Adrenal gland (tissue), 12 donors: ENCODE measurements around the gene SYT5. TPM values are rescaled to one million over a fixed set of nuclear protein-coding genes. Genes with fewer than 3 reads are reported as not detected.
"Not testable (repeated sequence)": the region's sequence is repeated elsewhere in the genome, so short reads cannot be mapped to it uniquely, and the experiment has no call there.

Source experiments
- DNase-seq, 7 donors: peaks; one replicate each; pipeline ENCODE4 v3.0.0-alpha.2; 2019 to 2020
- H3K27ac ChIP-seq, 5 donors: fragments of 200-600 bp; sonication (generic) in 4 of 5; 1 replicate in 3 of 5; 2 replicates in 2 of 5; pipeline versions ENCODE4 v1.5.1 to v1.8.0; 2016 to 2020; ENCODE audit warnings: mild to moderate bottlenecking in 1 of 5
- H3K27me3 ChIP-seq: fragments of 200-600 bp; 2 replicates; pipeline ENCODE4 v1.8.0; 2021
- H3K36me3 ChIP-seq, 2 donors: fragments of 200-600 bp; replicated peaks in 1 of 2; 1 replicate in 1 of 2; 2 replicates in 1 of 2; pipeline versions ENCODE4 v1.5.1 to v1.8.0; 2018 to 2022
- H3K4me1 ChIP-seq, 2 donors: fragments of 200-600 bp; replicated peaks in 1 of 2; 1 replicate in 1 of 2; 2 replicates in 1 of 2; pipeline versions ENCODE4 v1.5.1 to v1.8.0; 2018 to 2021
- H3K4me3 ChIP-seq, 4 donors: fragments of 200-600 bp; sonication (generic) in 3 of 4; one replicate each; pipeline ENCODE4 v1.5.1; 2016 to 2018
- H3K9me3 ChIP-seq, 3 donors: fragments of 200-600 bp; sonication (generic) in 1 of 3; replicated peaks in 1 of 3; 1 replicate in 2 of 3; 2 replicates in 1 of 3; pipeline versions ENCODE4 v1.5.1 to v1.8.0; 2016 to 2021
- POLR2A ChIP-seq, 2 donors: fragments of 450-650 bp; IDR thresholded peaks; one replicate each; pipeline ENCODE4 v1.6.1; 2017; ENCODE audit warnings: antibody characterized with exemption in 2 of 2, mild to moderate bottlenecking in 2 of 2, moderate library complexity in 1 of 2
- WGBS, 4 donors: extraction: QIAGEN DNeasy Blood & Tissue Kit in 2 of 4; methylation state at CpG; one replicate each; pipeline versions ENCODE4 v1.1.5 to v1.1.7; 2013 to 2017; 5-methylcytosine and 5-hydroxymethylcytosine counted together
- intact Hi-C, 2 donors: fragments of 100-400 bp; cut with DNase I; formaldehyde crosslinking; loops; one replicate each; pipeline versions ENCODE4 v1.14.1 to v1.15.0; 2022 to 2023
- polyA plus RNA-seq, 3 donors: library from polyadenylated mRNA; stranded (reverse); fragments of 200-250 nt in 2 of 3; fragments of 350-450 nt in 1 of 3; fragmentation: Illumina TruSeq in 1 of 3; extraction: RNeasy Lipid Tissue Mini Kit (QIAGEN cat#74804) in 1 of 3; gene quantifications; one replicate each; pipeline ENCODE4 v1.2.3, GENCODE V29; 2013 to 2014
- total RNA-seq, 9 donors: library from RNA; depleted of rRNA in 4 of 9; stranded (reverse); fragments of >200 nt in 4 of 9; fragments of 120-200 nt in 1 of 9; fragmentation: NEBNext Ultra II Directional in 1 of 9; extraction: Animal tissue kit (Norgen Biotek cat#: 25700) in 1 of 9; gene quantifications; one replicate each; pipeline versions ENCODE4 v1.1.0 to v1.2.4, GENCODE V29; 2013 to 2023
- TF ChIP-seq, protein P1 (sequence below), 6 experiments: fragments of 450-650 bp in 4 of 6; fragments of 200-600 bp in 2 of 6; sonication (generic) in 1 of 6; IDR thresholded peaks; 1 replicate in 5 of 6; 2 replicates in 1 of 6; pipeline versions ENCODE4 v1.5.1 to v1.8.0; 2016 to 2021; ENCODE audit warnings: antibody characterized with exemption in 6 of 6, mild to moderate bottlenecking in 2 of 6, moderate library complexity in 1 of 6
- donor health status: healthy with polysubstance abuse.
- donor health status: Bipolar disorder and iron deficiency.
- donor health status: DM: yes; HTN: yes; CAD: no.
- donor health status: DM: no; HTN: no; CAD: no.
- donor health status: DM: no; HTN: no; CAD: no.
- donor health status: DM: yes; HTN: yes; CAD: no.

SYT5 gene
- total and polyA plus RNA-seq, 12 donors = 0.07 to 52.0 (median 10.6) TPM; not detected in 3

DNA sequence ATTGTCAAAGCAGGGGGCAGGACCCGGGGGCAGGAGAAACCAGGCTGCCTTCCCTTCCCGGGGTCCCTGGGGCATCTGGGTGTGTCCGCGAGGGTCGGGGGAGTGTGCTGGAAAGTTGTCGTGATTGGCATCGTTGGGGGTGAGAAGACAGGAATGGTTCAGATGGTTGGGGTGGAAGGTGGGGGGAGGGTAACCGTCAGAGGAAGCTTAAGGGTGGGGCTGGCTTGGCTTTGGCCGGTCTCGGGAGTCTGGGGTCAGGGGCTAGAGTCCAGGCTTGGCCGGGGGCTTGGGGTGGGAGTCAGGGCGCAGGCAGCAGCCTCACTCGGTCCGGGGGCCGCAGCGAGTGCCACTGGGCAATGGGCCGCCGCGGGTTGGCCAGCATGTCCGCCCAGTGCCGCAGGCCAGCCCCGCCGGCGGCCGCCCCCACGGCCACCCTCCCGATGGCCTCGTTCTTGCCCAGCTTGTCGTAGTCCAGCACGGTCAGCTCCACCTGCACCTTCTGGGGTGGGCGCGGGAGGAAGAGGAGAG, 6.8 kb downstream of the SYT5 start:
- WGBS, 4 donors = 2 to 5% (median 3%) methylated on average over 12 to 32 of the region's 32 CpGs

DNA sequence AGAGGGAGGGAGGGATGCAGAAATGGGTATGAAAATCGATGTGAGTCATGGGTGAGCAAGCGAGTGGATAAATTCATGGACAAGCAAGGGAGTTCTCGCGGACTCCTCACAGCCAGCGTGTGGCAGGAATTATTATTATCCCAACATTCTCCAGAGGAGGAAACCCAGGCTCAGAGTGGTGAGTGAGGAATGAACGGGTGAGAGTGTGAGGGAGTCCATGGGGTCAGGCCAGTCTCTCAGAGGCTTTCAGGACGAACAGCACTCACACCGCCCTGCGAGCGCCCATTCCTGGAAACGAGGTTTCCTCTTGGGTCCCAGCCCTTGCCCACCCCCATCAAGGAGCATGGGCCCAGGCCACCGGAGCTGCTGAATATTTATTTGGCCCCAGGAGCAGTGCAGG, 7.3 kb downstream of the SYT5 start:
- intact Hi-C loops = no loop called here
- no peak for DNase-seq
- Histone ChIP-seq H3K4me3 (peak overlapping the region in 1 of 4 donors; percentile 52), H3K9me3 (no peaks in the 10 kb centered on the region), H3K4me1 (peaks cover 3 to 7% of the 10 kb centered on the region in 2 donors), H3K36me3 (no peaks in the 10 kb centered on the region), H3K27ac (no peak overlapping the region), H3K27me3 (peaks cover 42% of the 10 kb centered on the region)
- TF ChIP-seq, protein P1, sequence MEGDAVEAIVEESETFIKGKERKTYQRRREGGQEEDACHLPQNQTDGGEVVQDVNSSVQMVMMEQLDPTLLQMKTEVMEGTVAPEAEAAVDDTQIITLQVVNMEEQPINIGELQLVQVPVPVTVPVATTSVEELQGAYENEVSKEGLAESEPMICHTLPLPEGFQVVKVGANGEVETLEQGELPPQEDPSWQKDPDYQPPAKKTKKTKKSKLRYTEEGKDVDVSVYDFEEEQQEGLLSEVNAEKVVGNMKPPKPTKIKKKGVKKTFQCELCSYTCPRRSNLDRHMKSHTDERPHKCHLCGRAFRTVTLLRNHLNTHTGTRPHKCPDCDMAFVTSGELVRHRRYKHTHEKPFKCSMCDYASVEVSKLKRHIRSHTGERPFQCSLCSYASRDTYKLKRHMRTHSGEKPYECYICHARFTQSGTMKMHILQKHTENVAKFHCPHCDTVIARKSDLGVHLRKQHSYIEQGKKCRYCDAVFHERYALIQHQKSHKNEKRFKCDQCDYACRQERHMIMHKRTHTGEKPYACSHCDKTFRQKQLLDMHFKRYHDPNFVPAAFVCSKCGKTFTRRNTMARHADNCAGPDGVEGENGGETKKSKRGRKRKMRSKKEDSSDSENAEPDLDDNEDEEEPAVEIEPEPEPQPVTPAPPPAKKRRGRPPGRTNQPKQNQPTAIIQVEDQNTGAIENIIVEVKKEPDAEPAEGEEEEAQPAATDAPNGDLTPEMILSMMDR (IDR thresholded peaks at IDR 0.05) = no peak
- 10 to 17% (median 15%) methylated on average over 6 to 12 of the region's 12 CpGs for WGBS, 4 donors

More for the DNA sequence above, 6.8 kb downstream of the SYT5 start:
- no peak for TF ChIP-seq POLR2A (IDR thresholded peaks at IDR 0.05)
- TF ChIP-seq, protein P1 (IDR thresholded peaks at IDR 0.05) = no peak
- intact Hi-C loops = no loop called here
- peak overlapping the region in 1 of 5 donors; percentile 21 for H3K27ac ChIP-seq
- no peaks in the 10 kb centered on the region for H3K9me3 ChIP-seq
- no peak for DNase-seq
- H3K4me1 ChIP-seq = peaks cover 3 to 7% of the 10 kb centered on the region in 2 donors
- peaks cover 44% of the 10 kb centered on the region for H3K27me3 ChIP-seq
- H3K36me3 ChIP-seq = no peaks in the 10 kb centered on the region
- peak overlapping the region in 1 of 4 donors; percentile 52 for H3K4me3 ChIP-seq

DNA sequence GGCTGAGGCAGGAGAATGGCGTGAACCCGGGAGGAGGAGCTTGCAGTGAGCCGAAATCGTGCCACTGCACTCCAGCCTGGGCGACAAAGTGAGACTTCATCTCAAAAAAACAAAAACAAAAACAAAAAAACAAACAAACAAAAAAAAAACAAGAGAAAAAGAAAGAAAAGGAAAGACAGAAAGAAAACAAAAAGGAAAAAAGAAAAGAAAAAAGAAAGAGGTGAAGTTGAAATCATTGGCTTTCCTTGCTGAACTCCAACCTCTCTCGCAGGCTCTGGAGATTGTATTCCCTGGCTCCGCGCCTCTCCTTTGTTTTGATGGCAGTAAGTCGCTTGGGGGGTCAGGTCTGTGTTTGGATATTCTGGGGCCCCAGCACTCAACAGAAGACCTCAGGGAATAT, 7.8 kb downstream of the SYT5 start:
- H3K9me3 ChIP-seq, H3K4me3 ChIP-seq, H3K36me3 ChIP-seq, DNase-seq, H3K27ac ChIP-seq, H3K4me1 ChIP-seq, intact Hi-C loops: not testable (repeated sequence)
- 55 to 65% (median 58%) methylated on average over 9 of the region's 9 CpGs for WGBS, 4 donors
- peaks cover 42% of the 10 kb centered on the region for H3K27me3 ChIP-seq

DNA sequence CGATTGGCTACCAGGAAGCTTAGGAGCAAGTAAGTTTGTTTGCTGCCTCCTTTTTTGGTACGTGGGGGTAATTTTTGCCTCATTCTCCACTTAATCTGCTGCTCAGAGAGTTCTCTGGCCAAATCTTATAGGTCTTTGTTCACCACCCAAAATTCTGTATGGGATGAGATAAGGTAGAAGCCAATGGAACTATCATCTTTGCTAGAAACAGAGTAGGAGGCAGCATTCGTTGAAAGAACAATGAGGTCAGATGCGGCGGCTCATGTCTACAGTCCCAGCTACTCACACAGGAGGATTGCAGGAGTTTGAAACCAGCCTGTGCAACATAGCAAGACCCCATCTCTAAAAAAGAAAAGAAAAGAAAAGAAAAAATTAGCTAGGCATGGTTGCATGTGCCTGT, 8.6 kb downstream of the SYT5 start:
- TF ChIP-seq, protein P1 (IDR thresholded peaks at IDR 0.05) = no peak
- no peak for TF ChIP-seq POLR2A (IDR thresholded peaks at IDR 0.05)

DNA sequence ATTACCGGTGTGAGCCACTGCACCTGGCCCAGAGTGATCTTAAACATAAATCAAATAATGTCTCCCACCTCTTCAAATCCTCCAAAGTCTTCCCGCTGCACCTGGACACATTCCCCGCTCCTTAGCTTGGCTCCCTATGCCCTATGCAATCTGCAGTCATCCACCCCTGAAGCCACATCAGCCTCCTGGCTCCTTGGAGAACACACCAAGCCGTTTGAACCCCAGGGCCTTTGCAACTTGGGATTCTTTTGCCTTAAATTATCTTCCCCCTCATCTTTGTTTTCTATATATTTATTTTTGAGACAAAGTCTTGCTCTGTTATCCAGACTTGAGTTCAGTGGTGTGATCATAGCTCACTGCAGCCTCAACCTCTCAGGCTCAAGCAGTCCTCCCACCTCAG, 11.0 kb downstream of the SYT5 start:
- 57 to 77% (median 67%) methylated on average over 4 of the region's 4 CpGs for WGBS, 4 donors
- Histone ChIP-seq H3K27me3 (peaks cover 15% of the 10 kb centered on the region), H3K4me3 (no peak overlapping the region), H3K27ac (no peak overlapping the region), H3K36me3 (no peaks in the 10 kb centered on the region), H3K4me1 (peaks cover 3 to 16% of the 10 kb centered on the region in 2 donors), H3K9me3 (no peaks in the 10 kb centered on the region)
- TF ChIP-seq, protein P1 (IDR thresholded peaks at IDR 0.05) = no peak
- no peak for TF ChIP-seq POLR2A (IDR thresholded peaks at IDR 0.05)
- DNase-seq = no peak
- intact Hi-C loops = no loop called here

More for the DNA sequence above, 8.6 kb downstream of the SYT5 start:
- DNase-seq = no peak
- Histone ChIP-seq H3K4me3 (no peak overlapping the region), H3K27ac (no peak overlapping the region), H3K36me3 (no peaks in the 10 kb centered on the region), H3K27me3 (peaks cover 37% of the 10 kb centered on the region), H3K4me1 (peaks cover 3 to 12% of the 10 kb centered on the region in 2 donors), H3K9me3 (no peaks in the 10 kb centered on the region)
- intact Hi-C loops = no loop called here
- 73 to 82% (median 80%) methylated on average over 5 of the region's 5 CpGs for WGBS, 4 donors
